Suprapubic skin (tissue), 4 donors: ENCODE measurements around the gene ZFYVE26. TPM values are rescaled to one million over a fixed set of nuclear protein-coding genes. Genes with fewer than 3 reads are reported as not detected.
A peak's percentile ranks its signal among the peaks of the same experiment; 100 is the strongest.
"Not testable (repeated sequence)": the region's sequence is repeated elsewhere in the genome, so short reads cannot be mapped to it uniquely, and the experiment has no call there.

ENCODE experiments used
- DNase-seq, 2 donors: peaks; one replicate each; pipeline ENCODE4 v3.0.0-alpha.2; 2019; ENCODE audit warnings: low spot score in 2 of 2
- H3K27ac ChIP-seq: fragments of 200-600 bp; sonication (generic); one replicate; pipeline ENCODE4 v1.5.1; 2019
- H3K27me3 ChIP-seq: fragments of 200-600 bp; sonication (generic); one replicate; pipeline ENCODE4 v1.5.1; 2019
- H3K36me3 ChIP-seq: fragments of 200-600 bp; sonication (generic); one replicate; pipeline ENCODE4 v1.5.1; 2019
- H3K4me1 ChIP-seq: fragments of 200-600 bp; sonication (generic); one replicate; pipeline ENCODE4 v1.5.1; 2019
- H3K4me3 ChIP-seq: fragments of 200-600 bp; sonication (generic); one replicate; pipeline ENCODE4 v1.5.1; 2019; ENCODE audit warnings: mild to moderate bottlenecking
- H3K9me3 ChIP-seq: fragments of 200-600 bp; sonication (generic); one replicate; pipeline ENCODE4 v1.5.1; 2019
- EP300 ChIP-seq: sonication (generic); formaldehyde crosslinking; IDR thresholded peaks from one replicate; pipeline ENCODE4 v1.6.1; 2017; ENCODE audit warnings: antibody characterized with exemption
- POLR2A ChIP-seq, 2 donors: fragments of 450-650 bp; IDR thresholded peaks; one replicate each; pipeline ENCODE4 v1.6.1; 2017; ENCODE audit warnings: antibody characterized with exemption in 2 of 2, mild to moderate bottlenecking in 2 of 2, moderate library complexity in 2 of 2
- POLR2AphosphoS5 ChIP-seq, 3 donors: sonication (generic); formaldehyde crosslinking; IDR thresholded peaks; one replicate each; pipeline ENCODE4 v1.6.1; 2017; ENCODE audit warnings: antibody characterized with exemption in 3 of 3
- WGBS: methylation state at CpG from one replicate; pipeline ENCODE4 v1.1.5; 2018; 5-methylcytosine and 5-hydroxymethylcytosine counted together
- total RNA-seq, 4 donors: library from RNA; depleted of rRNA; stranded (reverse); fragments of >200 nt; gene quantifications; one replicate each; pipeline ENCODE4 v1.1.0, GENCODE V29; 2016
- TF ChIP-seq, protein P1 (sequence below), 2 donors: fragments of 200-600 bp in 1 of 2; fragments of 450-650 bp in 1 of 2; sonication (generic) in 1 of 2; IDR thresholded peaks; one replicate each; pipeline ENCODE4 v1.5.1; 2016 to 2019; ENCODE audit warnings: antibody characterized with exemption in 2 of 2, mild to moderate bottlenecking in 1 of 2, moderate library complexity in 1 of 2

The ZFYVE26 gene
- total RNA-seq, 4 donors from 2014 or later, result 20.9 to 81.6 (median 40.9) TPM

DNA sequence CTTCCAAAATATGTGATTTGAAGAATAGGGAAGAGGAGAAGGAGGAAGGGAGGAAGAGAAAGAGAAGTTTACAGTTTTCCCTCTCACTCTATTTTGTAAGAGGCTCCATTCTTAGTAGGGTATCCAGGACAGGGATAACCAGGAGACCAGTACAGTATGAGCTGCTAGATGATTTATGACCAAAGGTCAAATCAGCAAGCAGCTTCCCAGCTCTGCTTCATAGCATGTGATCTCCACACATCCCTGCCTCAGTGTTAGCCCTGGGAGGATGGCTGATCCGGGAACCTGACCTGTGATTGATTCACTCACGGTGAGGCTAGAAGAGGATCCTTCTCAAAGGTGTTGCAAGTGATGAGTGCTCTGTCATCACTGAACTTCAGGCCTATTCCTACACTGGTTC is 98.1 kb downstream of the ZFYVE26 start:
- DNase-seq, result no peak
- Histone ChIP-seq H3K36me3 (no peaks in the 10 kb centered on the region), H3K27me3 (no peaks in the 10 kb centered on the region), H3K9me3 (no peaks in the 10 kb centered on the region), H3K4me1 (peaks cover 15% of the 10 kb centered on the region), H3K4me3 (no peak overlapping the region), H3K27ac (no peak overlapping the region)
- WGBS, result 73% methylated on average over 2 of the region's 2 CpGs
- TF ChIP-seq, protein P1, sequence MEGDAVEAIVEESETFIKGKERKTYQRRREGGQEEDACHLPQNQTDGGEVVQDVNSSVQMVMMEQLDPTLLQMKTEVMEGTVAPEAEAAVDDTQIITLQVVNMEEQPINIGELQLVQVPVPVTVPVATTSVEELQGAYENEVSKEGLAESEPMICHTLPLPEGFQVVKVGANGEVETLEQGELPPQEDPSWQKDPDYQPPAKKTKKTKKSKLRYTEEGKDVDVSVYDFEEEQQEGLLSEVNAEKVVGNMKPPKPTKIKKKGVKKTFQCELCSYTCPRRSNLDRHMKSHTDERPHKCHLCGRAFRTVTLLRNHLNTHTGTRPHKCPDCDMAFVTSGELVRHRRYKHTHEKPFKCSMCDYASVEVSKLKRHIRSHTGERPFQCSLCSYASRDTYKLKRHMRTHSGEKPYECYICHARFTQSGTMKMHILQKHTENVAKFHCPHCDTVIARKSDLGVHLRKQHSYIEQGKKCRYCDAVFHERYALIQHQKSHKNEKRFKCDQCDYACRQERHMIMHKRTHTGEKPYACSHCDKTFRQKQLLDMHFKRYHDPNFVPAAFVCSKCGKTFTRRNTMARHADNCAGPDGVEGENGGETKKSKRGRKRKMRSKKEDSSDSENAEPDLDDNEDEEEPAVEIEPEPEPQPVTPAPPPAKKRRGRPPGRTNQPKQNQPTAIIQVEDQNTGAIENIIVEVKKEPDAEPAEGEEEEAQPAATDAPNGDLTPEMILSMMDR (IDR thresholded peaks at IDR 0.05), result no peak
- TF ChIP-seq POLR2AphosphoS5 (IDR thresholded peaks at IDR 0.05), result no peak
- TF ChIP-seq POLR2A (IDR thresholded peaks at IDR 0.05), result no peak
- TF ChIP-seq EP300, result no peak

- H3K27ac ChIP-seq, result no peak overlapping the region
- 98% methylated on average over 1 of the region's 1 CpG for WGBS
- no peak for DNase-seq
- peaks cover 4% of the 10 kb centered on the region for H3K4me1 ChIP-seq
- H3K27me3 ChIP-seq, result no peaks in the 10 kb centered on the region
- no peak for TF ChIP-seq POLR2AphosphoS5 (IDR thresholded peaks at IDR 0.05)
- TF ChIP-seq, protein P1 (IDR thresholded peaks at IDR 0.05), result no peak
- no peak for TF ChIP-seq EP300
- TF ChIP-seq POLR2A (IDR thresholded peaks at IDR 0.05), result no peak
- H3K4me3 ChIP-seq, result no peak overlapping the region
- no peaks in the 10 kb centered on the region for H3K36me3 ChIP-seq
- no peaks in the 10 kb centered on the region for H3K9me3 ChIP-seq
These were observed 99.3 kb downstream of the ZFYVE26 start for GRCh38 chr14:67717048-67717447.

GRCh38 chr14:67710209-67710608 is 106.2 kb downstream of the ZFYVE26 start:
- Histone ChIP-seq H3K4me3 (no peak overlapping the region), H3K27me3 (no peaks in the 10 kb centered on the region), H3K9me3 (no peaks in the 10 kb centered on the region), H3K27ac (no peak overlapping the region), H3K4me1 (no peaks in the 10 kb centered on the region), H3K36me3 (no peaks in the 10 kb centered on the region)
- no peak for DNase-seq
- 80% methylated on average over 2 of the region's 2 CpGs for WGBS
- TF ChIP-seq EP300 (no peak), POLR2A (IDR thresholded peaks at IDR 0.05) (no peak)

- not testable (repeated sequence) for H3K36me3 ChIP-seq, H3K27me3 ChIP-seq, H3K4me1 ChIP-seq, H3K4me3 ChIP-seq, H3K27ac ChIP-seq, H3K9me3 ChIP-seq, DNase-seq
- WGBS, result 61% methylated on average over 1 of the region's 1 CpG
These were observed 106.6 kb downstream of the ZFYVE26 start for GRCh38 chr14:67709796-67710195.

DNA sequence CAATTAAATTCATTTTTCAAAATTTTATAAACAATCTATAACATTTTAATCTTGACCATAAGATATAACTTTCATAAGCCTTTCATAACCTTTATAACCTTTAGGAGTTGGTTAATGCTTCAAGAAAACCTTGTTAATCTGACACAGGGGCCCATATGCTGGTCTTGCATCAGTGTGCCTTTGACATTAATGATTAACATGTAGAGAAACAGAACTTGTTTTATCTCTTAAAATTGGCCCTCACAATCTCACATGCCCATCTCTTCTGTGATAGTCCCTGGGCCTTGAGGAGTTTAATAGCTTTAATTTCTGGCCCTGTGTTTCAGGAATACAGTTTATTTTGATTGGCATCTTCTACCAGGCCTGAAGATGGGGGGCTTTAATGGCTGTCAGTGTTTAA is 107.0 kb downstream of the ZFYVE26 start:
- not testable (repeated sequence) for H3K4me3 ChIP-seq, H3K4me1 ChIP-seq, DNase-seq, H3K27ac ChIP-seq, H3K9me3 ChIP-seq, H3K27me3 ChIP-seq, H3K36me3 ChIP-seq

GRCh38 chr14:67705211-67705610 is 111.2 kb downstream of the ZFYVE26 start:
- H3K36me3 ChIP-seq, result no peaks in the 10 kb centered on the region
- TF ChIP-seq, protein P1 (IDR thresholded peaks at IDR 0.05), result no peak
- TF ChIP-seq EP300 (no peak), POLR2A (IDR thresholded peaks at IDR 0.05) (no peak), POLR2AphosphoS5 (IDR thresholded peaks at IDR 0.05) (no peak)
- no peaks in the 10 kb centered on the region for H3K9me3 ChIP-seq
- H3K27me3 ChIP-seq, result no peaks in the 10 kb centered on the region
- H3K4me1 ChIP-seq, result peaks cover 3% of the 10 kb centered on the region
- WGBS, result 51% methylated on average over 3 of the region's 3 CpGs
- no peak for DNase-seq
- H3K4me3 ChIP-seq, result no peak overlapping the region
- no peak overlapping the region for H3K27ac ChIP-seq

DNA sequence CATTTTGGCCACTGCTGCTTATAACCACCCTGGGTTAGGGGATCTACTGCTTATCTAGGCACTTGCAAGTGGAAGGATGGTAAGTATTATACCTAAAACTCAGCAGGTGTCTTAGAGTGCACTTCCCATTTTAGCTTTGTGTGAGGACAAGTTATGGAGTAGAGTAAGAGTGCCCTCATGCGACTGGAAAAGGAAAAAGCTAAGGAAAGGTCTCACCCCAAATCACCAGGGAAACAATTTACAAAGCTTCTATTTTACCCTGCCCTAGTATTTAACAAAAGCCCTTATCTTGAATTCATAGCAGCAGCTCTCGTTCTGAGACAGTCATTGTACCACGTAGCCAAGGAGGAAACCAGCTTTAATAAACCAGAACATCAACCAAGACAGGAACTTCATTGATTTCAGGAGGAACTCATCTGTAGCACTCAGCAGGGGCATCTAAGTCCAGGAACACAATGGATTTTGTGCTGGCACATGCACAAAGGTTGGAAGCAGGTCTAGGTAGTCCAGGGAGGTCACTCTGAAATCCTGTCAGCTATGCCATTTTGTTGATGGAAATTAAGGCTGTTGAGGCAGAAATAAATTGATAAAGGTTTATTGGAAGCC is 111.8 kb downstream of the ZFYVE26 start:
- Histone ChIP-seq H3K9me3 (no peaks in the 10 kb centered on the region), H3K4me1 (peaks cover 3% of the 10 kb centered on the region), H3K4me3 (no peak overlapping the region), H3K27ac (no peak overlapping the region), H3K27me3 (no peaks in the 10 kb centered on the region), H3K36me3 (no peaks in the 10 kb centered on the region)
- WGBS, result 0% methylated on average over 3 of the region's 3 CpGs
- no peak for DNase-seq
- TF ChIP-seq, protein P1 (IDR thresholded peaks at IDR 0.05), result peak; percentile 57 to 60
- TF ChIP-seq POLR2AphosphoS5 (IDR thresholded peaks at IDR 0.05), result no peak
